ENCODE data around the gene RARG. TPM values are rescaled to one million over a fixed set of nuclear protein-coding genes. Genes with fewer than 3 reads are reported as not detected.

RARG gene
- total RNA-seq (10 to 100 TPM in 8 of 9 donors, 1 to 10 TPM in 1; 3.8 to 36.4 (median 23.9) TPM), polyA plus RNA-seq (10 to 100 TPM in 2 of 3 donors, 1 to 10 TPM in 1; 9.2 to 36.2 (median 25.8) TPM)
- long read RNA-seq, donor 1, partial matches to known transcripts, result 0 of 1 reads
- long read RNA-seq, donor 1, other reads (novel, unspliced or antisense), result 0 of 1 reads
- long read RNA-seq, donor 2, partial matches to known transcripts, result 0 of 1 reads
- long read RNA-seq, donor 2, other reads (novel, unspliced or antisense), result 0 of 1 reads
- long read RNA-seq, donor 3, partial matches to known transcripts, result 0 of 1 reads
- long read RNA-seq, donor 3, other reads (novel, unspliced or antisense), result 0 of 1 reads
- long read RNA-seq, donor 4, partial matches to known transcripts, result 3 of 5 reads
- long read RNA-seq, donor 4, other reads (novel, unspliced or antisense), result 0 of 5 reads
- long read RNA-seq, donor 5, transcript RARG-201 (8 exons, 1,836 nt), result major isoform, 21 of 63 reads
- long read RNA-seq, donor 5, transcript RARG-203 (10 exons, 2,959 nt), result minor isoform, 16 of 63 reads
- long read RNA-seq, donor 5, partial matches to known transcripts, result 7 of 63 reads
- long read RNA-seq, donor 5, other reads (novel, unspliced or antisense), result 17 of 63 reads
- long read RNA-seq, donor 6, partial matches to known transcripts, result 1 of 3 reads
- long read RNA-seq, donor 6, other reads (novel, unspliced or antisense), result 2 of 3 reads
- long read RNA-seq, donor 7, partial matches to known transcripts, result 0 of 1 reads
- long read RNA-seq, donor 7, other reads (novel, unspliced or antisense), result 0 of 1 reads
- long read RNA-seq, donor 8, partial matches to known transcripts, result 0 of 4 reads
- long read RNA-seq, donor 8, other reads (novel, unspliced or antisense), result 0 of 4 reads
- long read RNA-seq, donor 9, result 0 reads
- long read RNA-seq, donor 10, partial matches to known transcripts, result 0 of 2 reads
- long read RNA-seq, donor 10, other reads (novel, unspliced or antisense), result 0 of 2 reads

DNA sequence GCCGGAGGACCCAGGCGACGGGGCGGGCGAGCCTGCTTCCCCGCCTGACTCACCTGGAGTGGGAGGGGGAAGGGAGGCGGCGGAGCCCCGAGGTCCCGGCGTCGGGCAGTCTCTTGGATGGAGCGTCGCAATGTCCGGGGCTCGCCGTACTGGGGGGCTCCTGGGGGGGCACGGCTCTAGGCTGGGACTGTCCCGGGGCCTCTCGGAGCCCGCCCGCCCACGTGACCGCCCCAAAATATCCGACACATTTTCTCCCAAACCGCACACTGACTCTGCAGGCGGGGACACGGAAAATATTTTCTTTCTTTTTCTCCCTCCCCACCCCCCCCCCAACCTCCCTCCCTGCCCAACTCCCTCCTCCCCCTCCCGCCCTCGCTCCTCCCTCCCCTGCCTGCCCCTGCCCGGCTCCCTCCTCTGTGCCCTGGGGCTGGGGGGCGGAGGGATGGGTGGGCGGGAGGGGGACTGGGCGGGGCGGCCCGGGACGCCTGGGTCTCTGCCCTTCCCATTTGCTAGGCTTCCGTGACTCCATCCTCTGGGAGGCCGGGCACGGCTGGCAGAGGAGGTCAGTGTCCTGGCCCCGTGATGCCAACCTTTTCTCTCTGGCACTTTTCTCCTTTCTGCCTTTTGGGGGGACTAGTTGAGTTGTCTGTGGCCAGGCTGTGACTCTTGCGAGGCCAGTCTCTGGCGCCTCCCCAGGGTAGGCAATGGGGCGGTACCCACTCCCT is at the start of gene RARG:
Gene RARG, minus strand, starts transcription at position 289 of the 725 bp plus-strand sequence. CDS start 4,664 bp downstream, outside the sequence.
- peak within 1 kb of the TSS in 3 of 4 donors; percentile 20 to 77 (median 62) for H3K4me3 ChIP-seq
- peak in 1 of 2 donors; percentile 49 for TF ChIP-seq POLR2A (IDR thresholded peaks at IDR 0.05)
- TF ChIP-seq, protein P1, sequence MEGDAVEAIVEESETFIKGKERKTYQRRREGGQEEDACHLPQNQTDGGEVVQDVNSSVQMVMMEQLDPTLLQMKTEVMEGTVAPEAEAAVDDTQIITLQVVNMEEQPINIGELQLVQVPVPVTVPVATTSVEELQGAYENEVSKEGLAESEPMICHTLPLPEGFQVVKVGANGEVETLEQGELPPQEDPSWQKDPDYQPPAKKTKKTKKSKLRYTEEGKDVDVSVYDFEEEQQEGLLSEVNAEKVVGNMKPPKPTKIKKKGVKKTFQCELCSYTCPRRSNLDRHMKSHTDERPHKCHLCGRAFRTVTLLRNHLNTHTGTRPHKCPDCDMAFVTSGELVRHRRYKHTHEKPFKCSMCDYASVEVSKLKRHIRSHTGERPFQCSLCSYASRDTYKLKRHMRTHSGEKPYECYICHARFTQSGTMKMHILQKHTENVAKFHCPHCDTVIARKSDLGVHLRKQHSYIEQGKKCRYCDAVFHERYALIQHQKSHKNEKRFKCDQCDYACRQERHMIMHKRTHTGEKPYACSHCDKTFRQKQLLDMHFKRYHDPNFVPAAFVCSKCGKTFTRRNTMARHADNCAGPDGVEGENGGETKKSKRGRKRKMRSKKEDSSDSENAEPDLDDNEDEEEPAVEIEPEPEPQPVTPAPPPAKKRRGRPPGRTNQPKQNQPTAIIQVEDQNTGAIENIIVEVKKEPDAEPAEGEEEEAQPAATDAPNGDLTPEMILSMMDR (IDR thresholded peaks at IDR 0.05), result no peak
- peak within 1 kb of the TSS in 4 of 5 donors; percentile 49 to 82 (median 78) for H3K27ac ChIP-seq
- no peaks in the 10 kb centered on the region for H3K27me3 ChIP-seq
- intact Hi-C loops (cut with DNase I), result no loop called here
- H3K4me1 ChIP-seq (replicated peaks in 1 of 2), result peaks cover 14 to 20% of the 10 kb centered on the region in 2 donors
- no peaks in the 10 kb centered on the region for H3K36me3 ChIP-seq (replicated peaks in 1 of 2)
- H3K9me3 ChIP-seq (replicated peaks in 1 of 3), result no peaks in the 10 kb centered on the region
- WGBS, 4 donors, result 1 to 5% (median 2%) methylated on average over 11 to 44 of the region's 44 CpGs
- DNase-seq, result peak; percentile 70 to 86 (median 82)

DNA sequence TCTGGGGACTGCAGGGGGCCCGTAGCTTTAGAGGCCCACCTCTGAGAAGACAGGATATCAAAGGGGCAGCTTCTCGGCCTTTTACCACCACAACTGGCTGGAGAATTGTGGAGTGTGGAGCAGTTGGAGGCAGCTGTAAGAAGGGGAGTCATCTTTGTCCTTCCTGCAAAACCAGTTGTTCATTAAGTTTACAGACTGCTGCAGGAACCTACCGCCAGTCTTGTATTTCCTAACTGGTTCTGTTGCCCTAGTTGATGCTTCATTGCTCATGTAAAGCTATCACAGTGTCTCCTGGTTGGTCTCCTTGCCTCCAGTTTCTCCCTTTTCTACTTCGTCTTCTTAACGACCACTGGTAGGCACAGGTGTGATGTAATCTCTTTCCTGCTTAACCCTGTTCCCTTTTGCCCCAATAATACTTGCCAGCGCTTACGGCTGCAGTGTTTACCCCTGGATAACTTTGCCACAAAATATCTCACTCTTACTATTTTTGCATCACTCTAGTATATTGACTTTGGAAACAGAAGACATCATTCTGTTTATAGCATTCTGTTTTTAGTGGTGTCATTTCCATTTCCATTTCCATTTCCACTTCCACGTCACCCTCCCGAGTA is 48.0 kb upstream of the RARG start:
- Histone ChIP-seq H3K4me3 (no peak overlapping the region), H3K4me1 (replicated peaks in 1 of 2) (no peaks in the 10 kb centered on the region), H3K27me3 (no peaks in the 10 kb centered on the region), H3K27ac (no peak overlapping the region), H3K36me3 (replicated peaks in 1 of 2) (no peaks in the 10 kb centered on the region), H3K9me3 (replicated peaks in 1 of 3) (no peaks in the 10 kb centered on the region)
- 91 to 97% (median 93%) methylated on average over 7 to 9 of the region's 9 CpGs for WGBS, 4 donors
- intact Hi-C loops (cut with DNase I), result loop anchor here in 1 of 2 donors (10.0 kb wide), 1 partner anchor 65 kb away; no protein-coding TSS in a partner anchor
- TF ChIP-seq POLR2A (IDR thresholded peaks at IDR 0.05), result no peak
- TF ChIP-seq, protein P1 (IDR thresholded peaks at IDR 0.05), result no peak
- no peak for DNase-seq

DNA sequence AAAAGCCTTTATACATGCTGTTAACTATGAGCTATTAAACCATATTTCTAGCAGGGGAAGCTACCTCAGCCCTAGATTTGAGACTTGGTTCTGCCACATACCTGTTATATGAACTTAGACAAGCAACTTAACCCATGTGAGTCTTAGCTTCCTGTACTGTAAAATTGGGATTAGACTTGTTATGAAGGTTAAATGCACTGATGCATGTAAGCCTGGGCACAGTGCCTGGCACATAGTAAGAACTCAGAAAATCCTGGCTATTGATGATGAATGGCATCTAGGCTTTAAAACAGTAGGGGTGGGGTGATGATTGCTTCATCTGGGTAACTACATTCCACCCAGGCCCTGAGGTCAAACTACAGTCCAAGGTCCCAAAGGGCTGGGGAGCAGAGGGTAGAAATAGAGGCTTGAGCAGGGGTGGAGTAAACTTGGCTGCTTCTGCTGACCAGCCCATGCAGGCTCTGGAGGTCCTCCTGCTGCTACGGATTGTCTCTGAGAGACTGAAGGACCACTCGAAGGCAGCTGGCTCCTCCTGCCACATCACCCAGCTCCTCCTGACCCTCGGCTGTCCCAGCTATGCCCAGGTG is 47.4 kb upstream of the RARG start:
- intact Hi-C loops (cut with DNase I), result no loop called here
- no peaks in the 10 kb centered on the region for H3K4me1 ChIP-seq (replicated peaks in 1 of 2)
- TF ChIP-seq, protein P1 (IDR thresholded peaks at IDR 0.05), result no peak
- no peak for TF ChIP-seq POLR2A (IDR thresholded peaks at IDR 0.05)
- H3K9me3 ChIP-seq (replicated peaks in 1 of 3), result no peaks in the 10 kb centered on the region
- H3K27ac ChIP-seq, result no peak overlapping the region
- no peaks in the 10 kb centered on the region for H3K36me3 ChIP-seq (replicated peaks in 1 of 2)
- DNase-seq, result no peak
- WGBS, 4 donors, result 88 to 100% (median 95%) methylated on average over 1 to 3 of the region's 3 CpGs
- no peaks in the 10 kb centered on the region for H3K27me3 ChIP-seq
- H3K4me3 ChIP-seq, result no peak overlapping the region

Data from adrenal gland (tissue), 19 donors.